HEK293 (cell line): ENCODE data around the gene PLD3.

Experiments used
- CTCF ChIP-seq: fragments of 450-650 bp; formaldehyde crosslinking; IDR thresholded peaks from 2 replicates; pipeline ENCODE4 v1.5.1; 2016; ENCODE audit warnings: missing biosample characterization, missing genetic modification characterization
- WT1 ChIP-seq: fragments of 450-650 bp; formaldehyde crosslinking; IDR thresholded peaks from 2 replicates; pipeline ENCODE4 v1.5.1; 2016; ENCODE audit warnings: missing biosample characterization, missing genetic modification characterization
- ZBTB10 ChIP-seq: fragments of 450-650 bp; formaldehyde crosslinking; IDR thresholded peaks from 2 replicates; pipeline ENCODE4 v1.5.1; 2016; ENCODE audit warnings: missing biosample characterization, missing genetic modification characterization
- ZNF114 ChIP-seq: fragments of 450-650 bp; formaldehyde crosslinking; IDR thresholded peaks from 2 replicates; pipeline ENCODE4 v1.5.0; 2017; ENCODE audit warnings: missing biosample characterization, missing genetic modification characterization
- ZNF133 ChIP-seq: fragments of 450-650 bp; formaldehyde crosslinking; IDR thresholded peaks from 2 replicates; pipeline ENCODE4 v1.5.1; 2016; ENCODE audit warnings: missing biosample characterization, missing genetic modification characterization
- ZNF266 ChIP-seq: fragments of 450-650 bp; formaldehyde crosslinking; IDR thresholded peaks from 2 replicates; pipeline ENCODE4 v1.5.1; 2016; ENCODE audit warnings: missing biosample characterization, missing genetic modification characterization, low read depth
- ZNF324 ChIP-seq: fragments of 450-650 bp; formaldehyde crosslinking; IDR thresholded peaks from 2 replicates; pipeline ENCODE4 v1.5.1; 2016; ENCODE audit warnings: missing biosample characterization, missing genetic modification characterization
- ZSCAN4 ChIP-seq: fragments of 450-650 bp; formaldehyde crosslinking; IDR thresholded peaks from 2 replicates; pipeline ENCODE4 v1.5.1; 2017; ENCODE audit warnings: missing biosample characterization, missing genetic modification characterization

GRCh38 chr19:40358773-40359172, 10.3 kb downstream of the PLD3 start:
- TF ChIP-seq ZNF324 (tag by site-specific recombination) (no peak), ZNF133 (tag by site-specific recombination) (no peak), ZBTB10 (tag by site-specific recombination) (no peak), ZNF266 (tag by site-specific recombination) (no peak), ZSCAN4 (tag by site-specific recombination) (no peak), CTCF (tag by site-specific recombination) (no peak), ZNF114 (tag by site-specific recombination) (no peak), WT1 (no peak)
